HepG2 (cell line): Measurements from ENCODE around the gene PRKG1. TPM values are rescaled to one million over a fixed set of nuclear protein-coding genes. Genes with fewer than 3 reads are reported as not detected.

Experiments used
- ATAC-seq: fragments of 200-7000 bp; cut with Tn5 transposase; 3 replicates; pipeline ENCODE4 v1.9.1; 2020; ENCODE audit warnings: mild to moderate bottlenecking, moderate library complexity
- BruUV-seq: library from RNA; stranded (reverse); fragments of 400-500 nt; replicated peaks from 2 replicates; lab custom pipeline; 2021; lab: Mats Ljungman, UMichigan
- CTCF ChIA-PET: fragments of 300-600 bp; formaldehyde crosslinking; extraction: SDS; loops from one replicate; lab custom pipeline; 2021; ENCODE audit warnings: low total read pairs, inconsistent platforms, low intra/inter-chr PET ratio; lab: Yijun Ruan, JAX
- POLR2A ChIA-PET: fragments of 350-600 bp; sonication (Branson Sonifier 250); formaldehyde crosslinking; loops from one replicate; lab custom pipeline; 2020; ENCODE audit warnings: antibody characterized with exemption, inconsistent platforms; lab: Yijun Ruan, JAX
- DNase-seq: peaks from one replicate; pipeline ENCODE4 v3.0.0-alpha.2; 2015; ENCODE audit warnings: low spot score
- FAIRE-seq: peaks from 3 replicates; lab custom pipeline; 2011; peaks lifted over from hg19 to GRCh38; lab: Jason Lieb, UNC
- H2AFZ ChIP-seq: one replicate; pipeline ENCODE4 v1.6.1; 2011; ENCODE audit warnings: low read length, inconsistent platforms
- H3K27ac ChIP-seq: fragments of 300-600 bp; 3 replicates; pipeline ENCODE4 v1.8.0; 2011; ENCODE audit warnings: mixed run types, mild to moderate bottlenecking, mixed read lengths, low read length, inconsistent platforms; ENCODE audit not compliant: insufficient read depth; ENCODE audit errors: extremely low read length
- H3K27me3 ChIP-seq, 2 experiments: fragments of 200-600 bp in 1 of 2; 2 replicates in 1 of 2; 3 replicates in 1 of 2; pipeline versions ENCODE4 v1.6.0 to v1.8.0; 2011; ENCODE audit warnings: low read length in 2 of 2, mild to moderate bottlenecking in 2 of 2, moderate library complexity in 2 of 2, inconsistent platforms in 1 of 2; ENCODE audit not compliant: insufficient read depth in 2 of 2, control insufficient read depth in 1 of 2
- H3K36me3 ChIP-seq, 2 experiments: fragments of 200-600 bp in 1 of 2; replicated peaks in 1 of 2; 2 replicates in 1 of 2; 3 replicates in 1 of 2; pipeline versions ENCODE4 v1.5.1 to v1.8.0; 2011; ENCODE audit warnings: low read length in 2 of 2, inconsistent platforms in 1 of 2; ENCODE audit not compliant: insufficient read depth in 2 of 2, control insufficient read depth in 1 of 2
- H3K4me1 ChIP-seq: 2 replicates; pipeline ENCODE4 v1.5.1; 2012; ENCODE audit warnings: low read length, inconsistent platforms; ENCODE audit not compliant: insufficient read depth
- H3K4me2 ChIP-seq: 2 replicates; pipeline ENCODE4 v1.6.0; 2011; ENCODE audit warnings: low read depth, low read length, inconsistent platforms
- H3K4me3 ChIP-seq, 3 experiments: fragments of 200-600 bp in 1 of 3; sonication (generic), shearing (Covaris generic) in 1 of 3; replicated peaks in 1 of 3; 2 replicates each; pipeline ENCODE4 v1.5.1; 2011 to 2016; ENCODE audit warnings: low read length in 3 of 3, inconsistent platforms in 2 of 3, low read depth in 2 of 3, mild to moderate bottlenecking in 2 of 3, control low read depth in 1 of 3, mixed read lengths in 1 of 3; ENCODE audit not compliant: insufficient read depth in 1 of 3
- H3K79me2 ChIP-seq: one replicate; pipeline ENCODE4 v1.6.1; 2011; ENCODE audit warnings: low read length, inconsistent platforms; ENCODE audit not compliant: insufficient read depth
- H3K9ac ChIP-seq: 2 replicates; pipeline ENCODE4 v1.6.0; 2011; ENCODE audit warnings: mild to moderate bottlenecking, low read depth, low read length, inconsistent platforms; ENCODE audit not compliant: insufficient read depth
- H3K9me3 ChIP-seq: 2 replicates; pipeline ENCODE4 v1.5.1; 2012; ENCODE audit warnings: mild to moderate bottlenecking, low read length
- H4K20me1 ChIP-seq: 2 replicates; pipeline ENCODE4 v1.6.0; 2011; ENCODE audit warnings: inconsistent platforms, mild to moderate bottlenecking, low read length, moderate library complexity; ENCODE audit not compliant: insufficient read depth
- GATAD2A ChIP-seq: IDR thresholded peaks from 2 replicates; pipeline ENCODE4 v1.6.1; 2016
- HNRNPL ChIP-seq: fragments of 200-400 bp; formaldehyde crosslinking; IDR thresholded peaks from 2 replicates; pipeline ENCODE4 v1.6.1; 2017; ENCODE audit warnings: mild to moderate bottlenecking, low read depth, low read length
- ISX ChIP-seq: sonication (generic); formaldehyde crosslinking; conservative IDR thresholded peaks from 2 replicates; pipeline ENCODE4 v1.5.0; 2020; ENCODE audit warnings: missing genetic modification reagents
- KDM6A ChIP-seq: IDR thresholded peaks from 2 replicates; pipeline ENCODE4 v1.6.1; 2016; ENCODE audit warnings: low read depth
- ONECUT2 ChIP-seq: sonication (generic); formaldehyde crosslinking; IDR thresholded peaks from 2 replicates; pipeline ENCODE4 v1.4.0; 2020; ENCODE audit warnings: missing genetic modification reagents
- REL ChIP-seq: sonication (generic); formaldehyde crosslinking; conservative IDR thresholded peaks from 2 replicates; pipeline ENCODE4 v1.8.0; 2022; ENCODE audit warnings: mild to moderate bottlenecking, missing genetic modification reagents, moderate library complexity
- SPEN ChIP-seq: sonication (generic); formaldehyde crosslinking; IDR thresholded peaks from 2 replicates; pipeline ENCODE4 v1.5.1; 2020; ENCODE audit warnings: low read depth, mild to moderate bottlenecking, missing genetic modification reagents
- TRIM24 ChIP-seq: sonication (generic); formaldehyde crosslinking; IDR thresholded peaks from 2 replicates; pipeline ENCODE4 v1.8.0; 2022; ENCODE audit warnings: mild to moderate bottlenecking, missing genetic modification reagents
- ZNF20 ChIP-seq: sonication (generic); formaldehyde crosslinking; IDR thresholded peaks from 2 replicates; pipeline ENCODE4 v1.4.0; 2020; ENCODE audit warnings: mild to moderate bottlenecking, moderate library complexity, missing genetic modification reagents
- ZNF296 ChIP-seq: sonication (generic); formaldehyde crosslinking; conservative IDR thresholded peaks from 2 replicates; pipeline ENCODE4 v1.5.0; 2020; ENCODE audit warnings: mild to moderate bottlenecking, missing genetic modification reagents
- ZZZ3 ChIP-seq: sonication (generic); formaldehyde crosslinking; IDR thresholded peaks from 2 replicates; pipeline ENCODE4 v1.4.0; 2020; ENCODE audit warnings: missing genetic modification reagents, mild to moderate bottlenecking, borderline replicate concordance
- WGBS: methylation state at CpG from one replicate; pipeline ENCODE4 v1.1.6; 2017; ENCODE audit warnings: low lambda C conversion rate; 5-methylcytosine and 5-hydroxymethylcytosine counted together
- in situ Hi-C: cut with HindIII; loops from 2 replicates; pipeline ENCODE4 v1.10.0; 2017; ENCODE audit warnings: low pct_unique_long_range_greater_than_20kb; ENCODE audit not compliant: extremely low pct_ligation_motif_present
- intact Hi-C: fragments of 100-400 bp; cut with micrococcal nuclease; formaldehyde crosslinking; loops from one replicate; pipeline ENCODE4 v1.10.0; 2022; ENCODE audit not compliant: unreplicated experiment
- polyA plus RNA-seq, 8 experiments: library from polyadenylated mRNA; depleted of rRNA in 3 of 8; stranded (reverse) in 7 of 8; unstranded in 1 of 8; fragments of >200 nt; fragmentation: Illumina TruSeq in 4 of 8; extraction: Trizol in 4 of 8; gene quantifications; 2 replicates each; pipeline versions ENCODE4 v1.2.1 to v1.2.3, GENCODE V29; 2011 to 2016; ENCODE audit warnings: low read depth in 4 of 8, missing spikeins in 1 of 8, mixed read lengths in 1 of 8; ENCODE audit not compliant: insufficient read depth in 1 of 8
- total RNA-seq, 5 experiments: library from RNA; depleted of rRNA; stranded (reverse); fragments of >200 nt; fragmentation: Illumina TruSeq; extraction: Trizol; gene quantifications; 2 replicates each; pipeline ENCODE4 v1.2.3, GENCODE V29; 2016; ENCODE audit warnings: low read depth in 1 of 5
- TF ChIP-seq, protein P1 (sequence below): sonication (generic); formaldehyde crosslinking; IDR thresholded peaks from 2 replicates; pipeline ENCODE4 v1.8.1; 2023; ENCODE audit warnings: mild to moderate bottlenecking, inconsistent platforms, moderate library complexity, missing genetic modification reagents, borderline replicate concordance
- TF ChIP-seq, protein P2 (sequence below): sonication (generic); formaldehyde crosslinking; IDR thresholded peaks from 2 replicates; pipeline ENCODE4 v1.5.1; 2020; ENCODE audit warnings: mild to moderate bottlenecking, moderate library complexity, missing genetic modification reagents
- TF ChIP-seq, protein P3 (sequence below): sonication (generic); formaldehyde crosslinking; IDR thresholded peaks from 2 replicates; pipeline ENCODE4 v1.5.1; 2020; ENCODE audit warnings: mild to moderate bottlenecking, missing genetic modification reagents, borderline replicate concordance
- TF ChIP-seq, protein P4 (sequence below): sonication (generic); formaldehyde crosslinking; IDR thresholded peaks from 2 replicates; pipeline ENCODE4 v1.4.0; 2020; ENCODE audit warnings: missing genetic modification reagents

The PRKG1 gene
- total and polyA plus RNA-seq, 2 of the 13 experiments (the other 11 are each of a cell fraction or from before 2014, with no cell fraction given), result 0.01 TPM; not detected in 1

DNA sequence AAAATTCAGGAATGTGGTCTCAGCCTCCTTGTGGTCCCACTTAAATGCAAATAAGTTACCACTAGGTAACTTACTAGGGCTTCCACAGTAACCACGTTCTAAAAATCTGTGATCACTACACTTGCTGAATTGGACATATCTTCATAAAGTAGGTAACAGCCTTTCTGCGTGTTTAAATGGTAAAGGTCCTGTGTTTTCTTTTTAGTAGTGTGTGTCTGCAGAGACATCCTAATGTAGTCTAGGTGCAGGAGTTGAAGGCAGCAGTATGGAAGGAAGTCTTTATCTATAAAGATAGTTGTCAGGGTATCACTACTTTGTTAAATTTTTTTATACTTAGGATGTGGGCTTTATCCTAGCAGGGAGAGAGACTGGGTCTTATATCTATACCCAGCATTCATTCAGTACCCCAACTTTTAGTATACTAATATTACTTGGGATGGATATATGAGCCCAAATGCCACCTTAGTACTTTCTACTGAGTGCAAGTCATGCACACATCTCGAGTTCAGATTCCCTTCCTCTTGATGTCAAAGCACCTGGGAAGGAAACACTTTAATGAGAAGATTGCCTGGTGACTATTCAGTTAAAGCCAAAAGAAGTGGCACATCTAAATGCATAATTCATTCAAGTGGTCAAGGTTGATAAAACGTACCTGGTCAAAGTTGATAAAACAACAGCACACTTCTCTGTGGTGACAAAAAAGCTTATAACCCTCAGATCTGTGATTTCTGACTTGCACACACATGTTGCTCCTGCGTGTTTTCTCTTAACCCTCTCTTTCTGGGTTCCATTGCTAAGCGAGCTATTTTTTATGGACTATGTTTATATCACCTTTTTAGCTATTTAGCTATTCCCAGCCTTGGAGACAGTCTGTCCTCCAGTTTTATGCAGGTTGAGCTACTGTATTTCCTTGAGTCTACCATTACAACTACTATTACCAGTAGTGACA is 958.7 kb downstream of the PRKG1 start:
- no peaks in the 10 kb centered on the region; a peak in 1 of 5 replicates for H3K27me3 ChIP-seq
- no peaks in the 10 kb centered on the region for H3K9me3 ChIP-seq
- ATAC-seq, result no peak
- H2AFZ ChIP-seq, result no peak overlapping the region
- no peaks in the 10 kb centered on the region for H3K79me2 ChIP-seq
- no peaks in the 10 kb centered on the region for H3K36me3 ChIP-seq
- no peaks in the 10 kb centered on the region for H4K20me1 ChIP-seq
- H3K9ac ChIP-seq, result no peak overlapping the region
- H3K4me2 ChIP-seq, result no peak overlapping the region
- TF ChIP-seq ISX, result no peak
- TF ChIP-seq, protein P1, sequence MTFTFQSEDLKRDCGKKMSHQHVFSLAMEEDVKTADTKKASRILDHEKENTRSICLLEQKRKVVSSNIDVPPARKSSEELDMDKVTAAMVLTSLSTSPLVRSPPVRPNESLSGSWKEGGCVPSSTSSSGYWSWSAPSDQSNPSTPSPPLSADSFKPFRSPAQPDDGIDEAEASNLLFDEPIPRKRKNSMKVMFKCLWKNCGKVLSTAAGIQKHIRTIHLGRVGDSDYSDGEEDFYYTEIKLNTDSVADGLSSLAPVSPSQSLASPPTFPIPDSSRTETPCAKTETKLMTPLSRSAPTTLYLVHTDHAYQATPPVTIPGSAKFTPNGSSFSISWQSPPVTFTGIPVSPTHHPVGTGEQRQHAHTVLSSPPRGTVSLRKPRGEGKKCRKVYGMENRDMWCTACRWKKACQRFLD (CRISPR knock-in tag), result no peak
- TF ChIP-seq KDM6A (CRISPR knock-in tag), result no peak
- TF ChIP-seq ONECUT2, result no peak
- TF ChIP-seq, protein P2, sequence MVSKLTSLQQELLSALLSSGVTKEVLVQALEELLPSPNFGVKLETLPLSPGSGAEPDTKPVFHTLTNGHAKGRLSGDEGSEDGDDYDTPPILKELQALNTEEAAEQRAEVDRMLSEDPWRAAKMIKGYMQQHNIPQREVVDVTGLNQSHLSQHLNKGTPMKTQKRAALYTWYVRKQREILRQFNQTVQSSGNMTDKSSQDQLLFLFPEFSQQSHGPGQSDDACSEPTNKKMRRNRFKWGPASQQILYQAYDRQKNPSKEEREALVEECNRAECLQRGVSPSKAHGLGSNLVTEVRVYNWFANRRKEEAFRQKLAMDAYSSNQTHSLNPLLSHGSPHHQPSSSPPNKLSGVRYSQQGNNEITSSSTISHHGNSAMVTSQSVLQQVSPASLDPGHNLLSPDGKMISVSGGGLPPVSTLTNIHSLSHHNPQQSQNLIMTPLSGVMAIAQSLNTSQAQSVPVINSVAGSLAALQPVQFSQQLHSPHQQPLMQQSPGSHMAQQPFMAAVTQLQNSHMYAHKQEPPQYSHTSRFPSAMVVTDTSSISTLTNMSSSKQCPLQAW (CRISPR knock-in tag), result no peak
- no peak for TF ChIP-seq TRIM24 (CRISPR knock-in tag)
- no peak for TF ChIP-seq HNRNPL
- TF ChIP-seq, protein P3, sequence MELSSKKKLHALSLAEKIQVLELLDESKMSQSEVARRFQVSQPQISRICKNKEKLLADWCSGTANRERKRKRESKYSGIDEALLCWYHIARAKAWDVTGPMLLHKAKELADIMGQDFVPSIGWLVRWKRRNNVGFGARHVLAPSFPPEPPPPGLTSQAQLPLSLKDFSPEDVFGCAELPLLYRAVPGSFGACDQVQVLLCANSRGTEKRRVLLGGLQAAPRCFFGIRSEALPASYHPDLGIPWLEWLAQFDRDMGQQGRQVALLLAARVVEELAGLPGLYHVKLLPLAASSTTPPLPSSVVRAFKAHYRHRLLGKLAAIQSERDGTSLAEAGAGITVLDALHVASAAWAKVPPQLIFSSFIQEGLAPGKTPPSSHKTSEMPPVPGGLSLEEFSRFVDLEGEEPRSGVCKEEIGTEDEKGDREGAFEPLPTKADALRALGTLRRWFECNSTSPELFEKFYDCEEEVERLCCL (CRISPR knock-in tag), result no peak
- no peak for TF ChIP-seq SPEN (CRISPR knock-in tag)
- TF ChIP-seq REL, result no peak
- no peak for TF ChIP-seq ZNF20 (CRISPR knock-in tag)
- TF ChIP-seq, protein P4, sequence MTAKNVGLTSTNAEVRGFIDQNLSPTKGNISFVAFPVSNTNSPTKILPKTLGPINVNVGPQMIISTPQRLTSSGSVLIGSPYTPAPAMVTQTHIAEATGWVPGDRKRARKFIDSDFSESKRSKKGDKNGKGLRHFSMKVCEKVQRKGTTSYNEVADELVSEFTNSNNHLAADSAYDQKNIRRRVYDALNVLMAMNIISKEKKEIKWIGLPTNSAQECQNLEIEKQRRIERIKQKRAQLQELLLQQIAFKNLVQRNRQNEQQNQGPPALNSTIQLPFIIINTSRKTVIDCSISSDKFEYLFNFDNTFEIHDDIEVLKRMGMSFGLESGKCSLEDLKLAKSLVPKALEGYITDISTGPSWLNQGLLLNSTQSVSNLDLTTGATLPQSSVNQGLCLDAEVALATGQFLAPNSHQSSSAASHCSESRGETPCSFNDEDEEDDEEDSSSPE (CRISPR knock-in tag), result no peak
- TF ChIP-seq ZZZ3, result no peak
- no peak for TF ChIP-seq GATAD2A (CRISPR knock-in tag)
- no peak for TF ChIP-seq ZNF296 (CRISPR knock-in tag)
- H3K4me3 ChIP-seq, result no peak overlapping the region
- FAIRE-seq, result no peak
- intact Hi-C loops (no loop called here), in situ Hi-C loops (no loop called here)
- no peak for DNase-seq
- POLR2A ChIA-PET, result no interaction called here
- CTCF ChIA-PET, result no interaction called here
- 0% methylated on average over 6 of the region's 6 CpGs for WGBS
- no TSS peak for BruUV-seq
- H3K27ac ChIP-seq, result no peak overlapping the region
- H3K4me1 ChIP-seq, result no peaks in the 10 kb centered on the region
